A673 (cell line): ENCODE data around the gene SNAPC2.

ENCODE experiments used
- EZH2 ChIP-seq: fragments of 200-600 bp; sonication (generic); IDR thresholded peaks from 2 replicates; pipeline ENCODE4 v1.6.1; 2017; ENCODE audit warnings: borderline replicate concordance, low read depth, mild to moderate bottlenecking, mixed read lengths, antibody characterized with exemption, low read length; ENCODE audit not compliant: poor library complexity, severe bottlenecking
- TF ChIP-seq, protein P1 (sequence below): fragments of 300-800, 200-600 bp; sonication (generic); conservative IDR thresholded peaks from 2 replicates; pipeline ENCODE4 v1.5.1; 2017; ENCODE audit warnings: low read depth, mild to moderate bottlenecking, antibody characterized with exemption, low read length, moderate library complexity, mixed read lengths

DNA sequence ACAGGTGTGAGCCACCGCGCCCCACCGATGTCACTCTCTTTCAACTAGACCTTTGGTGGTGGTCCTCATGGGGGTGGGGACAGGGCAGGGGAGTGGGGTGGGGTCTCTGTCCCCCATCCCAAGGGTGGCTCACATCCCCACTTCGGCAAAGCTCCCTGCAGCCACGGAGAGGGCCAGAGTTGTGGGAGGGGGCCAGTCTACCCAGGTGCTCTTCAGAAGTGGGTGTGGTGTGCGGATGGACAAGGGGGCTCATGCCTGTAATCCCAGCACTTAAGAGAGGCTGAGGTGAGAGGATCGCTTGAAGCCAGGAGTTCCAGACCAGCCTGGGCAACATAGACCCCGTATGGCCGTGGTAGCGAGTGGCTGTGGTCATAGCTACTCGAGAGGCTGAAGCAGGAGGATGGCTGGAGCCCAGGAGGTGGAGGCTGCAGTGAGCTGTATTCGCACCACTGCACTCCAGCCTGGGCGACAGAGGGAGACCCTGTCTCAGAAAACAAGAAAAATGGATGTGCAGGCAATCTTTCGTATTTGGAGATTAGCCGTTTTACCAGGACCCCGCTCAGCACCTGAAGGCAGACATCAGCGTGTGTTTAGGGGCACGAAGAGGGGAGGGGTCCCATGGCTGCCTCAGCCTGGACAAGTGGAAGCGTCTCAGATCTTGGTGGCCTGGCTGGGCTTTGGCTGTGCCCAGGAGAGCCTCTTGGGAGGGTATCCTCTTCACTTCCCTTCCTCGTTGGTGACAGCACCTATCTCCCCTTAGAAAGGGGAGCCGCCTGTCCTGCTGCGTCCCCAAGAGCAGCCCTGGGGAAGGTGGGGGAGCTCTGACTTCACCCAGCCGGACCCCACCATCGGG is 4.7 kb upstream of the SNAPC2 start:
- TF ChIP-seq, protein P1, sequence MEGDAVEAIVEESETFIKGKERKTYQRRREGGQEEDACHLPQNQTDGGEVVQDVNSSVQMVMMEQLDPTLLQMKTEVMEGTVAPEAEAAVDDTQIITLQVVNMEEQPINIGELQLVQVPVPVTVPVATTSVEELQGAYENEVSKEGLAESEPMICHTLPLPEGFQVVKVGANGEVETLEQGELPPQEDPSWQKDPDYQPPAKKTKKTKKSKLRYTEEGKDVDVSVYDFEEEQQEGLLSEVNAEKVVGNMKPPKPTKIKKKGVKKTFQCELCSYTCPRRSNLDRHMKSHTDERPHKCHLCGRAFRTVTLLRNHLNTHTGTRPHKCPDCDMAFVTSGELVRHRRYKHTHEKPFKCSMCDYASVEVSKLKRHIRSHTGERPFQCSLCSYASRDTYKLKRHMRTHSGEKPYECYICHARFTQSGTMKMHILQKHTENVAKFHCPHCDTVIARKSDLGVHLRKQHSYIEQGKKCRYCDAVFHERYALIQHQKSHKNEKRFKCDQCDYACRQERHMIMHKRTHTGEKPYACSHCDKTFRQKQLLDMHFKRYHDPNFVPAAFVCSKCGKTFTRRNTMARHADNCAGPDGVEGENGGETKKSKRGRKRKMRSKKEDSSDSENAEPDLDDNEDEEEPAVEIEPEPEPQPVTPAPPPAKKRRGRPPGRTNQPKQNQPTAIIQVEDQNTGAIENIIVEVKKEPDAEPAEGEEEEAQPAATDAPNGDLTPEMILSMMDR, result no peak
- no peak for TF ChIP-seq EZH2
